VCaP (cell line): ENCODE measurements around the gene ZNF12.

Source experiments
- H3K27ac ChIP-seq: fragments of 450-650 bp; 2 replicates; pipeline ENCODE4 v1.5.1; 2017
- TF ChIP-seq, protein P1 (sequence below): fragments of 450-650 bp; conservative IDR thresholded peaks from 2 replicates; pipeline ENCODE4 v1.5.1; 2017; ENCODE audit warnings: mild to moderate bottlenecking, moderate library complexity

The ZNF12 gene

DNA sequence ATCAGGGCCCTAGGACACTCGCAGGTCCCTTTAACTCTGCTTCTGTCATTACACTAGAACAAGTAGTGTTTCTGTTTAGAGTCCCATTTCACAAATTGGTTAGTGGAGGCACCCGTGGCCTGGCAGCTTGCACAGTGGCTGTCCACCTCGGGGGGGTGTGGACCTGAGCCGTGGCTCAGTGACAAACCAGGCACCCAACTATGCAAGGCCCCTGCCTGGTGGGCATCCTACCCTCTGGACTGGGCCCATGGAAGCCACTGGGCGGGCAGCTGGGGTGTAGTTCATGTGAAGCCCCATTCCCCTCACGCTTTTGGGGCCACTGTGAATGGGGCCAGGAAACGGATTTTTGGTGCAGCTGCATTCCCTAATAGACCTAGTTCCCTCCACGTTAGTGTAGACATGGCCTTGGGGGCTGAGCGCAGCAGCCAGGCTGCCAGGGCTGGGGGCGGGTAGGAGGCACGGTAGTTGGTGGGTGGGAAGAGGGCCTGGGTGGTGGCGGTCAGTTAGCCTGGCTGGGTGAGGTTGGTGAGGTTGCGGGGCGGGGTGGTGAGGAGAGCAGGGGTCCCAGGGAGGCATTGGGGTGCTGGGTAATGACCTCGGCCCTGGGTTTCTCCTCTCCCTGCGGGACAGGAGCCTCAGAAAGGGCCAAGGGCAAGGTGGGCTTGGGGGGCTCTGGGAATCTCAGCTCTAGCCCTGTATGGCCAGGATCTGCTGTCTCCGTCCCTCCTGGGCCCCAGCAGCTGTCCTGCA lies 50.9 kb downstream of the ZNF12 start:
- no peak overlapping the region for H3K27ac ChIP-seq
- TF ChIP-seq, protein P1, sequence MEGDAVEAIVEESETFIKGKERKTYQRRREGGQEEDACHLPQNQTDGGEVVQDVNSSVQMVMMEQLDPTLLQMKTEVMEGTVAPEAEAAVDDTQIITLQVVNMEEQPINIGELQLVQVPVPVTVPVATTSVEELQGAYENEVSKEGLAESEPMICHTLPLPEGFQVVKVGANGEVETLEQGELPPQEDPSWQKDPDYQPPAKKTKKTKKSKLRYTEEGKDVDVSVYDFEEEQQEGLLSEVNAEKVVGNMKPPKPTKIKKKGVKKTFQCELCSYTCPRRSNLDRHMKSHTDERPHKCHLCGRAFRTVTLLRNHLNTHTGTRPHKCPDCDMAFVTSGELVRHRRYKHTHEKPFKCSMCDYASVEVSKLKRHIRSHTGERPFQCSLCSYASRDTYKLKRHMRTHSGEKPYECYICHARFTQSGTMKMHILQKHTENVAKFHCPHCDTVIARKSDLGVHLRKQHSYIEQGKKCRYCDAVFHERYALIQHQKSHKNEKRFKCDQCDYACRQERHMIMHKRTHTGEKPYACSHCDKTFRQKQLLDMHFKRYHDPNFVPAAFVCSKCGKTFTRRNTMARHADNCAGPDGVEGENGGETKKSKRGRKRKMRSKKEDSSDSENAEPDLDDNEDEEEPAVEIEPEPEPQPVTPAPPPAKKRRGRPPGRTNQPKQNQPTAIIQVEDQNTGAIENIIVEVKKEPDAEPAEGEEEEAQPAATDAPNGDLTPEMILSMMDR, result no peak

DNA sequence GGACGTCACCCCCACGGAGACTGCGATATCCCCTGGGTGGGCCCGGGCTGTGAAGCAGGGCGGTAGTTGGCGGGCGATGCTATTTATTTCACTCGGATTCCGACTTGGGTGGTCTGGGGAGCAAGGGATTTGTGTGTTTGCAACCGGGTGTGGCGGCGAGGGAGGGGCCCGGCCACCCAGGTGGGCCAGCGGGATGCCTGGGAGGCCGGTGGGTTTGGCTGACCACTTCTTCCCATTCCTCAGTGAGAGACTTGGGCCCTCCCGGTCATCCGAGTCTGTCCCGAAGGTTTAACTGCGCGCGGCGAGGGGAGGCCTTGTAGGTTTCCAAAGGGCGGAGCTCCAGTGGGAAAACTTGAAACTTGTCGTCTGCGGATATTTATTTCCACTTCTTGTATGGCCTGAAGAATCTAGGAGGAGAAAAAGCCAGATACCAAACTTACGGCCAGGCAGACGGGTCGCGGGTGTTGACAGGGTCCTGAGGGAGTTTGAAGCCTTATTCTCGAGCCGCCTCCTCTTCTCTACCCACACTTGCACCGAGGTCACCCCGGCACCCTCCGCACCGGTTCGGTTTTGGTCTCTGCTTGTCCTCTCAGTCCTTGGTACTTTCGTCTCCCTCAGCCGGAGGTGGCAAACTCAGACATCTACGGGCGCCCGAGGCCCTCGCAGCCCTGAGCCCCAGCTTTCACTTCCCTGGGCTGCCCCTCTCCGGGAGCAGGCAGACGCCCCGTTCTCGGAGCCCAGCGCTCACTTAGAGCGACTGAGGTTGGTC lies 51.7 kb downstream of the ZNF12 start:
- TF ChIP-seq, protein P1, result no peak
- H3K27ac ChIP-seq, result no peak overlapping the region

DNA sequence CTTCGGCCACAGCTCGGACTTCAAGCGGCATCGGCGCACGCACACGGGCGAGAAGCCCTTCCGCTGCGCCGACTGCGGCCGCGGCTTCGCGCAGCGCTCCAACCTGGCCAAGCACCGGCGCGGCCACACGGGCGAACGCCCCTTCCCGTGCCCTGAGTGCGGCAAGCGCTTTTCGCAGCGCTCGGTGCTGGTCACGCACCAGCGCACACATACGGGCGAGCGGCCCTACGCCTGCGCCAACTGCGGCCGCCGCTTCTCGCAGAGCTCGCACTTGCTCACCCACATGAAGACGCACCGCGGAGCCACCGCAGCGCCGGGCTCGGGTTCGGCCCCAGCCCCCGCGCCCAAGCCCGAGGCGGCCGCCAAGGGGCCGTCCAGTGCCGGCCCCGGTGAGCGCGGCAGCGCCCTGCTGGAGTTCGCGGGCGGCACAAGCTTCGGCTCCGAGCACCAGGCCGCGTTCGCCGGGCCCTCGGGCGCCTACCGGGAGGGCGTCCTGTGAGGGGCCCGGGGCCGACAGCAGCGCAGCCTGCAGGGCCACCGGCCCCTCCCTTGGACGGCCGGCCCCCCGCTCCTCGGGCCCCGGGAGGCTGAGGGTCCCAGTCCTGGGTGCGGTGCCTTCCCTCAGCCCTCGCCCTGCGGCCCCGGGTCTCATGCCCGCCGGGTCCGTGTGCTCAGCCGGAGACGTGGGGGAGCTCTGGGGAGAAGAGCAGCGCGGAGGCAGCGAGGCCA lies 52.5 kb downstream of the ZNF12 start:
- H3K27ac ChIP-seq, result no peak overlapping the region
- TF ChIP-seq, protein P1, result no peak

DNA sequence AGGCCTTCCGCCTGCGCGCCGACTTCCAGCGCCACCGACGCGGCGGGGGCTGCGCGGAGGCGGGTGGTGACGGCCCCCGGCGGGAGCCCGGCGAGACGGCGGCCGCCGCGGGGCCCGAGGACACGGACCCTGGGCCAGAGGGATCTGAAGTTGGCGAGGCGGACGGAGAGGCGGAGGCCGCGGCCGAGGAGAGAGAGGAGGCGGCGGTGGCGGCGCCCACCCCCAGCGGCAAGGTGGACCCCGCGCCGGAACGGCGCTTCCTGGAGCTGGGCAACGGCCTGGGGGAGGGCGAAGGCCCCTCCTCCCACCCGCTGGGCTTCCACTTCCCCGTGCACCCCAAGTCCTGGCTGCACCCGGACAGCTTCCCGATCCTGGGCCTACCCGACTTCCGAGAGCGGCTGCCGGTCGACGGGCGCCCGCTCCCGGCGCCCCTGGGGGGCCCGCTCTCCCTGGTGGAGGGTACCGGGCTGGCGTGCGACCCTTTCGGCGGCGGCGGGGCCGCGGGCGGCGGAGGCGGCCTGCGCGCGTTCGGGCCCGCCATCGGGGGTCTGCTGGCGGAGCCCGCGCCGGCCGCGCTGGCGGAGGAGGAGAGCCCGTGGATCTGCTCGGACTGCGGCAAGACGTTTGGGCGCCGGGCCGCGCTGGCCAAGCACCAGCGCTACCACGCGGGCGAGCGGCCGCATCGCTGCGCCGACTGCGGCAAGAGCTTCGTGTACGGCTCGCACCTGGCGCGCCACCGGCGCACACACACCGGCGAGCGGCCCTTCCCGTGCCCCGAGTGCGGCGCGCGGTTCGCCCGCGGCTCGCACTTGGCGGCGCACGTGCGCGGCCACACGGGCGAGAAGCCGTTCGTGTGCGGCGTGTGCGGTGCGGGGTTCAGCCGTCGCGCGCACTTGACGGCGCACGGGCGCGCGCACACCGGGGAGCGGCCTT lies 53.4 kb downstream of the ZNF12 start:
- TF ChIP-seq, protein P1, result no peak
- no peak overlapping the region for H3K27ac ChIP-seq

DNA sequence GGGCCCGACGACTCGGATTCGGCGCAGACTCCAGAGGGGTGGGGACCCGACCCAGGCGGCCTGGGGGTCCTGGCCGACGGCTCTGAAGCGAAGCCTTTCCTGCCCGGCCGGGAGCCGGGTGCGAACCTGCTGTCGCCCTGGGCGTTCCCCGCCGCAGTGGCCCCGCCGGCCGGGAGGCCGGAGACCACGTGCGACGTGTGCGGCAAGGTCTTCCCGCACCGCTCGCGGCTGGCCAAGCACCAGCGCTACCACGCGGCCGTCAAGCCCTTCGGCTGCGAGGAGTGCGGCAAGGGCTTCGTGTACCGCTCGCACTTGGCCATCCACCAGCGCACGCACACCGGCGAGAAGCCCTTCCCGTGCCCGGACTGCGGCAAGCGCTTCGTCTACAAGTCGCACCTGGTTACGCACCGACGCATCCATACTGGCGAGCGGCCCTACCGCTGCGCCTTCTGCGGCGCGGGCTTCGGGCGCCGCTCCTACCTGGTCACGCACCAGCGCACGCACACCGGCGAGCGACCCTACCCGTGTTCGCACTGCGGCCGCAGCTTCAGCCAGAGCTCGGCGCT lies 54.2 kb downstream of the ZNF12 start:
- no peak overlapping the region for H3K27ac ChIP-seq
- TF ChIP-seq, protein P1, result no peak

DNA sequence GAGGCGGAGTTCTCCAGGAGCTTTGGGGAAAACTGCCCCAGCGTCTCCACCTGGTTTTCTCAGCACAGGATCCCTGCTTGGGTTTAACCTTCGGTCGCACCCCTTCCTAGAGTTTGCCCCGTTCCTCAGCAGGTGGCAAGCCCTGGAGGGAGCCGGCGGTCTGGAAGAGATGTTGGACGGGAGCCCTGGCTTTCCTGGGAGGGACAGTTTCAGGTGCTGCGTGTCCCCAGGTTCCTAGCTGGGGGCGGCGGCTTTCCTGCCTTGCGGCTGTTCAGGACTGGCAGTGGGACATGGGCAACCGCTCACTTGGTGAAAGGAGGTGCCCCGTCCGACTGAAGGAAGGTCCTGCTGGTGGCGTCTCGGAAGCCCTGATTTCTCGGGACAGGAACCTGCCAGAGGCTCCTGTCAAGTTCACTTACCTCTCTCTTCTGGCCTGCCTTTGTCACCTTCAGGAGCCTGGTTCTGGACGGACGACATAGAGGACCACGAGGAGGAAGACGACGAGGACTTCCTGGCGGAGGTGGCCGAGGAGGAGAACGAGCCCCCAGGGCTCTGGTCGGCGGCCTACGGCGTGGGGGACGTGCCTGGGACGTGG lies 54.8 kb downstream of the ZNF12 start:
- TF ChIP-seq, protein P1, result no peak
- H3K27ac ChIP-seq, result no peak overlapping the region
